ENCODE measurements around the gene GAPVD1.

The GAPVD1 gene

DNA sequence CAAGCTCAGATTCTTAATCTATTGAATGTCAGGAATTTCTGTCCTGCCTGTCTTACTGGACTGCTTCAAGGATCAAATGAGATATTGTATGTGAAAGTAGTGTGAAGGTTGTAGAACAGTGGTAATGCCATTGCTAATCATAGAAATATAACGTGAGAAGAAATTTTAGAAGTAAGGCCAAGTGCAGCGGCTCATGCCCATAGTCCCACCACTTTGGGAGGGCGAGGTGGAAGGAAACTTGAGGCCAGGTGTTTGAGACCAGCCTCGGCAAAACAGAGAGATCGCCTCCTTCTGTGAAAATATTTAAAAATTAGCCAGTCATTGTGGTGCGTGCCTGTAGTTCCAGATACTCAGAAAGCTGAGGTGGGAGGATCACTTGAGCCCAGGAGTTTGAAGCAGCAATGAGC, 15.4 kb upstream of the GAPVD1 start:
- H3K4me3 ChIP-seq (ENCODE audit: low read depth, low read length), result no peak overlapping the region
- no peak for DNase-seq (ENCODE audit: low read depth, low spot score)
- ChIA-PET POLR2A (no interaction called here), CTCF (interaction anchor here (2.4 kb wide), 1 partner anchor 15 kb away, joined by 12 read pairs; the partner anchor contains the start of gene GAPVD1)
- TF ChIP-seq, protein P1, sequence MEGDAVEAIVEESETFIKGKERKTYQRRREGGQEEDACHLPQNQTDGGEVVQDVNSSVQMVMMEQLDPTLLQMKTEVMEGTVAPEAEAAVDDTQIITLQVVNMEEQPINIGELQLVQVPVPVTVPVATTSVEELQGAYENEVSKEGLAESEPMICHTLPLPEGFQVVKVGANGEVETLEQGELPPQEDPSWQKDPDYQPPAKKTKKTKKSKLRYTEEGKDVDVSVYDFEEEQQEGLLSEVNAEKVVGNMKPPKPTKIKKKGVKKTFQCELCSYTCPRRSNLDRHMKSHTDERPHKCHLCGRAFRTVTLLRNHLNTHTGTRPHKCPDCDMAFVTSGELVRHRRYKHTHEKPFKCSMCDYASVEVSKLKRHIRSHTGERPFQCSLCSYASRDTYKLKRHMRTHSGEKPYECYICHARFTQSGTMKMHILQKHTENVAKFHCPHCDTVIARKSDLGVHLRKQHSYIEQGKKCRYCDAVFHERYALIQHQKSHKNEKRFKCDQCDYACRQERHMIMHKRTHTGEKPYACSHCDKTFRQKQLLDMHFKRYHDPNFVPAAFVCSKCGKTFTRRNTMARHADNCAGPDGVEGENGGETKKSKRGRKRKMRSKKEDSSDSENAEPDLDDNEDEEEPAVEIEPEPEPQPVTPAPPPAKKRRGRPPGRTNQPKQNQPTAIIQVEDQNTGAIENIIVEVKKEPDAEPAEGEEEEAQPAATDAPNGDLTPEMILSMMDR (IDR thresholded peaks at IDR 0.05; ENCODE audit: insufficient read depth, low read length, missing control alignments), result no peak

DNA sequence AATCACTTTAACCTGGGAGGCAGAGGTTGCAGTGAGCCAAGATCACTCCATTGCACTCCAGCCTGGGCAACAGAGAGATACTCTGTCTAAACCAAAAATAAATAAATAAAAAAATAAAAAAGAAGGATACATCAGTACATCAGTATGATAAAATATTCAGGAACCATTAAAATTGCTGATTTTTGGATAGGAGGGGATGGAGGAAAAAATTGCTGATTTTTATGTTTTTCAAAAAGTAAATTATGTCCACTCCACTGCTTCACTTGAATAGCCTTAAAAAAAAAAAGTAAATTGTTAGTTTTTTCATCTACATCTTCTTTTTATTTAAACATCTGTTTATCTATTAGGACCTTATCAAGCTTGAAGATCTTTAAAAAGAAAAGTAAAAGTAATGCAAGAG, 7.4 kb upstream of the GAPVD1 start:
- no peak overlapping the region for H3K4me3 ChIP-seq (ENCODE audit: low read depth, low read length)
- ChIA-PET POLR2A (interaction anchor here (3.6 kb wide), 1 partner anchor 12 kb away, joined by 13 read pairs; the partner anchor contains the start of gene HSPA5), CTCF (no interaction called here)
- TF ChIP-seq, protein P1 (IDR thresholded peaks at IDR 0.05; ENCODE audit: insufficient read depth, low read length, missing control alignments), result no peak
- no peak for DNase-seq (ENCODE audit: low read depth, low spot score)

DNA sequence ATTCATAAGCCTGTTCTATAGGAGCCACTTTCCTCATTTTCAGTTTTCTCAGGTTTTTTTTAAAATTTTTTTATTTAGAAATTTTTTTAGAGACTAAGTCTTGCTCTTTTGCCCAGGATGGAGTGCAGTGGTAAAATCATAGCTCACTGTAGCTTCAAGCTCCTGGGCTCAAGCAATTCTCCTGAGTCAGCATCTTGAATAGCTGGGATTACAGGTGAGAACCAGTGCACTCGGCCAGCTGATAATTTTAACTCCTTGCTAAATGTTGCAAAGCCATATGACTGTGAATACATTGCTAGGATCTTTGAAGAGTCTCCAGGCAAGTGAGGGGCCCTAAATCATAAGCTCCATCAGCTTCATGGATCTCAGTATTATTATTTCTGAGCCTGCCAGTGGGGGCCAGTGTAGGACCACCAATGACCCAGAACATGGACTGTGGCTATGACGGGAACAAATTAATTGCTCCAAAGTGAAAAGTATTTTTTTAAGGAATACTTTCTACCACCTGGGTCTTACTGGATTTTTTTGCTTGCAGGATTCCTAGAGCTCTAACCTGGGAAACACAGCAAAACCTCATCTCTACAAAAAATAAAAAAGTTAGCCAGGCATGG, 5.7 kb upstream of the GAPVD1 start:
- TF ChIP-seq, protein P1 (IDR thresholded peaks at IDR 0.05; ENCODE audit: insufficient read depth, low read length, missing control alignments), result peak; percentile 6
- CTCF ChIA-PET, result interaction anchor here (0.8 to 1.8 kb wide), 13 partner anchors 11 to 471 kb away, joined by 3 to 10 read pairs (median 5); no protein-coding TSS in a partner anchor
- POLR2A ChIA-PET, result interaction anchor here (3.6 kb wide), 1 partner anchor 14 kb away, joined by 13 read pairs; the partner anchor contains the start of gene HSPA5
- DNase-seq (ENCODE audit: low read depth, low spot score), result no peak
- H3K4me3 ChIP-seq (ENCODE audit: low read depth, low read length), result no peak overlapping the region

DNA sequence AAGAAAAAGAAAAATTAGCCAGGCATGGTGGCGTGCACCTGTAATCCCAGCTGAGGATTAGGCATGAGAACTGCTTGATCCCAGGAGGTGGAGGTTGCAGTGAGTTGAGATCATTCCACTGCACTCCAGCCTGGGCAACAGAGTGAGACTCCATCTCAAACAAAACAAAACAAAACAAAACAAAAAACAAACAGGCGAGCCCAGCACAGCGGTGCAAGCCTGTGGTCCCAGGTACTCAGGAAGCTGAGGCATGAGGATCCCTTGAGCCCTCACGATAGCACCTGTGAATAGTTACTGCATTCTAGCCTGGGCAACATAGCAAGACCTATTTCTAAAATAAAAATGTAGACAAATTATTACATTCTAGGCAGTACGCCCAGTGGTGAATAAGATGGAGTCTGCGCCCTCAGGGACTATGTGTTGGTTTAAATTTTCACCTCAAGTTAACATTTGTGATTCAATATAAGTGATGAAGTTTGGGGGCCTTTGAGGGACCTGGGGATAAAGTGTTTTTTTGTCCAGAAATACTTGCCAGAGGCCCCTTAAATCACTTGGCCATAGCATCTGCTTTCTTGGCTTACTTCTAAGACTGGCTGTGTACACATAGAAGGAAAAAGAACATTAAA, 3.4 kb upstream of the GAPVD1 start:
- ChIA-PET POLR2A (no interaction called here), CTCF (no interaction called here)
- H3K4me3 ChIP-seq (ENCODE audit: low read depth, low read length), result no peak overlapping the region
- TF ChIP-seq, protein P1 (IDR thresholded peaks at IDR 0.05; ENCODE audit: insufficient read depth, low read length, missing control alignments), result no peak
- no peak for DNase-seq (ENCODE audit: low read depth, low spot score)

DNA sequence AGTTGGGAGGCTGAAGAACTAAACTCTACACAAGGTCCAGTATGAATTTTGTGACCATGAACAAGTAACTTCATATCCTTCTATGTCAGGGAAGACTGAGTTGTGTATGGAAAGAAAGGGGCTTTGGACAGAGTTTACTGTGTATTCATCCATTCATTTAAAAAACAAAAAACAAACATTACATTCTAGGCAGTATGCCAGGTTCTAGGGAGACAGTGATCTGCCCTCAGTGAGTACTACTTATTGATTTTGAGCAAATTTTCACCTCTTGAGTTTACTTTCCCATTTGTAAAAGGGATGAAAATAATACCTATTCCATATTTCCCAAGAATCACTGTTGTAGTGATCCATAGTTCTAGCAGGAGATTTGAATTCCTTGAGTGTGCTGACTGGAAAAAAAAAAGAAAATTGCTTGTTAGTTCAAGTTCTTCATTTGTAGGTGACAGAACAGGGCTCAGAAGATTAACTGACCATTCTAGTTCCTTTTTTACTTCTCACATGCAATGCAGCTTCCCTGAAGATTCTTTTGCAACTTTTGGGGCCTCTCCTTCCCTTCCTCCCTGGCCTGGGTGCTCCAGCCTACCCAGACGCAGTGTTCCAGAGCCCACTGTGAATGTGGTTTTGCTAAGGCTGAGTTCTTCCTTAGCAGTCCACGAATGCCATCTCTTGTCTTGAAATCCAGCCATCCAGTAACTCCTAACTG, 2.6 kb upstream of the GAPVD1 start:
- TF ChIP-seq, protein P1 (IDR thresholded peaks at IDR 0.05; ENCODE audit: insufficient read depth, low read length, missing control alignments), result no peak
- DNase-seq (ENCODE audit: low read depth, low spot score), result no peak
- ChIA-PET CTCF (no interaction called here), POLR2A (no interaction called here)
- H3K4me3 ChIP-seq (ENCODE audit: low read depth, low read length), result no peak overlapping the region

DNA sequence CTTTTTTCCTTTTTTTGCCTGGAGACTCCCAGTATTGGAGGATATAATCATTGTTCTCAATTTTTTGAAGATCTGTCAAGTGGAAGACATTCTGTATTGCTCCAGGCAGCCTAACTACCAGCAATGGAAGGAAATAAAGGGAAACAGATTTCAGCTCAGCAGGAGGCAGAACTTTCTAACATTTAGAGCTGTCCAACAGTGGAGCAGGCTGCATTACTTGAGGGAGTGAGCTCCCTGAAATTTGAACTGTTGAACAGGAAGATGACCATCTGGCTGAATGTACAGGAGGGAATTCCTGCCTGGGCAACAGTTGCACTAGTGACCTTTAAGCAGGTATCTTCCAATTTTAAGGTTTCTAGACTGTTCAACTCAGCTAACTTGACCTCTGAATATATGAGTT, 1.1 kb upstream of the GAPVD1 start:
- POLR2A ChIA-PET, result interaction anchor here (0.7 to 3.1 kb wide), 2 partner anchors 19 to 26 kb away, joined by 4 to 24 read pairs; partner anchors contain the start of gene HSPA5
- CTCF ChIA-PET, result interaction anchor here (1.5 kb wide), 1 partner anchor 16 kb away, joined by 12 read pairs; no protein-coding TSS in a partner anchor
- H3K4me3 ChIP-seq (ENCODE audit: low read depth, low read length), result no peak overlapping the region
- TF ChIP-seq, protein P1 (IDR thresholded peaks at IDR 0.05; ENCODE audit: insufficient read depth, low read length, missing control alignments), result no peak
- DNase-seq (ENCODE audit: low read depth, low spot score), result no peak

Data from AG04449 (cell line).